NCI-H2107 (cell line): ENCODE measurements around the gene CALML6.
A peak's percentile ranks its signal among the peaks of the same experiment; 100 is the strongest.
"Not testable (repeated sequence)": the region's sequence is repeated elsewhere in the genome, so short reads cannot be mapped to it uniquely, and the experiment has no call there.

Experiments
- DNase-seq: peaks from one replicate; lab custom pipeline; 2025; lab: John Stamatoyannopoulos, UW

The CALML6 gene

GRCh38 chr1:1914971-1915692, at the start of gene CALML6:
CALML6 (plus strand) TSS chr1:1915260; CDS start chr1:1915281, 21 bp downstream.
- DNase-seq: no peak

GRCh38 chr1:1867164-1867563, 47.9 kb upstream of the CALML6 start:
- DNase-seq: no peak

- DNase-seq: no peak
Measured at GRCh38 chr1:1869469-1869868, 45.6 kb upstream of the CALML6 start.

- no peak for DNase-seq
Measured at GRCh38 chr1:1872329-1872994, 42.6 kb upstream of the CALML6 start.

- DNase-seq: no peak
Measured at GRCh38 chr1:1873186-1873585, 41.9 kb upstream of the CALML6 start.

- DNase-seq: no peak
Measured at GRCh38 chr1:1874901-1875300, 40.2 kb upstream of the CALML6 start.

GRCh38 chr1:1875932-1876331, 39.1 kb upstream of the CALML6 start:
- no peak for DNase-seq

- no peak for DNase-seq
Measured at GRCh38 chr1:1876335-1876930, 38.6 kb upstream of the CALML6 start.

- DNase-seq: no peak
Measured at GRCh38 chr1:1877865-1878436, 37.1 kb upstream of the CALML6 start.

GRCh38 chr1:1879942-1880341, 35.1 kb upstream of the CALML6 start:
- no peak for DNase-seq

GRCh38 chr1:1880617-1881312, 34.3 kb upstream of the CALML6 start:
- no peak for DNase-seq

- no peak for DNase-seq
Measured at GRCh38 chr1:1881727-1882126, 33.3 kb upstream of the CALML6 start.

GRCh38 chr1:1883092-1883873, 31.8 kb upstream of the CALML6 start:
- no peak for DNase-seq

- DNase-seq: not testable (repeated sequence)
Measured at GRCh38 chr1:1883890-1884289, 31.2 kb upstream of the CALML6 start.

GRCh38 chr1:1889090-1889750, 25.8 kb upstream of the CALML6 start:
- DNase-seq: no peak

GRCh38 chr1:1889847-1890505, 25.1 kb upstream of the CALML6 start:
- DNase-seq: no peak

GRCh38 chr1:1890506-1891348, 24.3 kb upstream of the CALML6 start, which contains the start of gene GNB1:
GNB1 (minus strand) TSS chr1:1891087; CDS start chr1:1825453, 65,634 bp downstream.
- peak; percentile 39 for DNase-seq

GRCh38 chr1:1891349-1892078, 23.5 kb upstream of the CALML6 start:
- no peak for DNase-seq
